ENCODE results near the gene ATP8A2.
A peak's percentile ranks its signal among the peaks of the same experiment; 100 is the strongest.

The ATP8A2 gene

DNA sequence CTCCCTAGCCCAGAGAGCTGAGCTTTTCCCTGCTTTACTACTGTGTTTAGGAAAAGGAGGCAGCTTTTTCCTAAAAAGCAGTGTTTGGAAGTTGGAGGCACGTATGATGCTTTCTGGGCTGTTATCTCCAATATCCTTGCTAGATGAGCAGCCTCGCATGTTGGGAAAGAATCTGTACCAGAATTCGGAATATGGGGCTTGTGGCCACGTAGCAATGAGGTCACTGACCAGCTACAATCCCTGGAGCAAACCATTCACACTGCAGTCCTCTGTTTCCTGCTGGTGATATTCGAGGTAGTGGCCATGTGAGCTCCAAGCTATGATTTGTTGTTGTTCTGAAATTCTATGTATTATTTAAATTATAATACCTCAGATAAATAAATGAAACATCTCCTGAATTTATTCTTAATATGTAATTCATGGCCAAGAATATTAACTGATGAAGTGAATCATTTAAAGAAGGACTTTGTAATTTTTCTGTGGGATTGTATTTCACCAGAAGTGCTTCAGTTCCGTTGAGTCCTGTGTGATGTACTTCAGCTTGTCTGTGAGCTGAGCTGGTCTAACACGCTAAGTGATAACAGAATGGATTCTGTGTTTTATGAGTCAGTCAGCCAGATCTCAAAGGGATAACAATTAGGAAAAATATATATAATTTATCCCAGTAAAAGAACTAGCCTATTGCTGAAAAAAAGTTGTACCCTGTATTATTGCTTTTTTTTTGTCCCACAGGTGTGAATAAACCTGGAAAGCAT is 360.5 kb downstream of the ATP8A2 start:
- H3K27ac ChIP-seq: no peak overlapping the region
- no peak for TF ChIP-seq EZH2 (IDR thresholded peaks at IDR 0.05)
- TF ChIP-seq POLR2AphosphoS5 (IDR thresholded peaks at IDR 0.05; ENCODE audit: borderline replicate concordance, low read depth, low read length): no peak
- no peak for TF ChIP-seq FOXP2 (optimal IDR thresholded peaks at IDR 0.05; ENCODE audit: control extremely low read depth, extremely low read length, insufficient read depth)
- no peak for DNase-seq (ENCODE audit: low read depth, low spot score)

DNA sequence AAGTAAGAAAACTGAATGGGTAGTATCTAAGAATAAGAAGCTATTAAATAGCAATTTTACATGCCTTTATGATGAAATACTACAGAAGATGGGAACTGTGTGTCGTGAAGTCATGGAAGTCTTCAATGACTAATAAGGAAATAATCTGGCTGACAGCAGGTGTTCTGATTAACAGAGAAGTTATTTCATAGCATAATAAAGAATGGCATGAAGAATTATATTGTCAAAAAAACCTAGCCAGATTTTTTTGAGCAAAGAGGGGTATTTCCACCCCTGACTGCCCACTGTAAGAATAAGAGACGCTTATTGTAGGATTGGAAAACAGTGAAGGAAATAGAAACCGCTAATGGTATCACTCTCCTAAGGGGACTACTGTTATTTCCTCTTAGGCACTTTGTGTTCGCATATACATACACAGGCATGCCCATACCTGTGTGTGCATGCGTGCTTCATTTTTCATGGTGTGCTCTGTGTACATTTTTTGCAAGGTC is 361.3 kb downstream of the ATP8A2 start:
- H3K27ac ChIP-seq: no peak overlapping the region
- no peak for DNase-seq (ENCODE audit: low read depth, low spot score)
- no peak for TF ChIP-seq POLR2AphosphoS5 (IDR thresholded peaks at IDR 0.05; ENCODE audit: borderline replicate concordance, low read depth, low read length)
- TF ChIP-seq FOXP2 (optimal IDR thresholded peaks at IDR 0.05; ENCODE audit: control extremely low read depth, extremely low read length, insufficient read depth): no peak
- no peak for TF ChIP-seq EZH2 (IDR thresholded peaks at IDR 0.05)
- H3K9me3 ChIP-seq (ENCODE audit: low read depth, low read length): no peaks in the 10 kb centered on the region
- H3K9ac ChIP-seq (ENCODE audit: insufficient read length): no peak overlapping the region
- H3K4me3 ChIP-seq: no peak overlapping the region
- H3K36me3 ChIP-seq (ENCODE audit: insufficient read depth, low read length): no peaks in the 10 kb centered on the region

More for the DNA sequence above, 360.5 kb downstream of the ATP8A2 start:
- H3K9me3 ChIP-seq (ENCODE audit: low read depth, low read length): no peaks in the 10 kb centered on the region
- H3K9ac ChIP-seq (ENCODE audit: insufficient read length): no peak overlapping the region
- no peak overlapping the region for H3K4me3 ChIP-seq
- no peaks in the 10 kb centered on the region for H3K36me3 ChIP-seq (ENCODE audit: insufficient read depth, low read length)

DNA sequence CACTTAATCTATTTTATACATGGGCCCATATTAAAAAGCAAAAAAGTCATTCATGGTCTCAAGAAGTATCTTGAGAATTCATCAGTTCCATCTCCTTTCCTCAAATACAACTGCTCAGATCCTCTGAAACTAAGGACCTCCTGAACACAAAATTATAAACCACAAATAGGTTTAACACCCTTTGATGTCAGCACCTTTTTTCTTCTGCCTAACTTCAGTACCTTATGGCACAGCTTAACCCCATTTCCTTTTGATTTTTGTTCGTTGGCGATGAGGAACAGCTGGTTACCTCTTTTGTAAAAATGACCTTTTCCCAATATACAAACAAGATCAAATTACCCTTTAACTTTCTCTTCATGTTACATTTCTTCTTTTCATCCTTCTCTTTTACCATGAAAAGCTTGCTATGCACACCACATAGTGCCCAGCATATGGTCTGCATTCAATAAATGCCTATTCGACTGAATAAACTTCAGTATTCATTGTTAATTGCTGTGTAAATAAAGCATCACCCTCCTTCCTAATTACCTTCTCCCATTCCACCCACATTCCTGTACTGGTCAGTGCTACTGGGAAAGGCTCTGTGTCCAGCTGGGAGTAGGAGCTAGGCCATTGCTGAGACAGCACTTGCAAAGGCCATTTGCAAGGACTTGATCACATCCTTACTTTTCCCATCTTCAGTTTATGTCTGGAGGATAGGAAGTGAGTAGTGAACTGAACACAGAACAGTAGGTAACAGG is 362.1 kb downstream of the ATP8A2 start:
- H3K27ac ChIP-seq: no peak overlapping the region
- no peaks in the 10 kb centered on the region for H3K9me3 ChIP-seq (ENCODE audit: low read depth, low read length)
- no peaks in the 10 kb centered on the region for H3K36me3 ChIP-seq (ENCODE audit: insufficient read depth, low read length)
- TF ChIP-seq POLR2AphosphoS5 (IDR thresholded peaks at IDR 0.05; ENCODE audit: borderline replicate concordance, low read depth, low read length): no peak
- no peak for TF ChIP-seq EZH2 (IDR thresholded peaks at IDR 0.05)
- no peak for TF ChIP-seq FOXP2 (optimal IDR thresholded peaks at IDR 0.05; ENCODE audit: control extremely low read depth, extremely low read length, insufficient read depth)
- no peak for DNase-seq (ENCODE audit: low read depth, low spot score)
- H3K9ac ChIP-seq (ENCODE audit: insufficient read length): no peak overlapping the region
- no peak overlapping the region for H3K4me3 ChIP-seq

DNA sequence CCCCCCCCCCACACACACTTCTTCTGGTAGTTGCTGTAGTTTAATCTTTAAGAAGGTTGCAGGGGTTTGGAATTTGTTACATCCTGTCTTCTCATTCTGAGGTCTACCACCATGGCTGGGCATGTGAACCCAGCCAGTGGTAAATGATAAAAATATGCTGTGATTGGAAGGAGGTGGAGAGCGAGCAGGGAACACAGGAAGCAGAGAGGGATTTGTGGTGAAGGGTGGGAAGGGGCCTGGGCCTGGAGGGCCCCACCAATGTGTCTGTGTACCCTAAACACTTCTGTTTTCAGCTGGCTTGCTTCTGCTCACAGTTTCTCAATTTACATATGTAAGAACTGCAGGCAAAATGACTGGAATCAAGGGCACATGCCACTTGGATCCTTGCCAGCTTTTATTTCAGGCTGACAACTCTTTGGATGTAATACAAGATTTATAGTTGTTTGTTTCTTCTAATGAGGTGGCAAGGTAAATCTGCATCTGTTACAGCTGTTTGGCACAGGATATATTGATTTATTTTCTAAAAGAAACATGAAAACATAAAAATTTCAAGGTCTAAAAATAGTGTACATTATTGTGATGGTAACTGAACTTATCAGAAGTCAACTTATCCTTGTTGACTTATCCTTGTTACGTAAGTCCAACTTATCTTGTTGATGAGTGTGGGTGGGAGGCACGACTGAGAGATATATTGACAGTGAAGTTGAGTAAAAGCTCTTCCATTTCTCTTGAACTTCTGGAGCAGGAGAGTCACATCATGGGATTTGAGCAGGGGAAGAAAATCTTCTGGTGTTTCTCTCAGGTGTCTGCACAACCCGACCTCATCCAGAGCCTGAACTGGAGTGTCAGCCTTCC is 366.8 kb downstream of the ATP8A2 start:
- no peaks in the 10 kb centered on the region for H3K9me3 ChIP-seq (ENCODE audit: low read depth, low read length)
- peak; percentile 65 for DNase-seq (ENCODE audit: low read depth, low spot score)
- H3K9ac ChIP-seq (ENCODE audit: insufficient read length): no peak overlapping the region
- TF ChIP-seq POLR2AphosphoS5 (IDR thresholded peaks at IDR 0.05; ENCODE audit: borderline replicate concordance, low read depth, low read length) (no peak), FOXP2 (optimal IDR thresholded peaks at IDR 0.05; ENCODE audit: control extremely low read depth, extremely low read length, insufficient read depth) (peak; percentile 88)
- no peaks in the 10 kb centered on the region for H3K36me3 ChIP-seq (ENCODE audit: insufficient read depth, low read length)
- H3K27ac ChIP-seq: peak overlapping the region; percentile 72
- H3K4me3 ChIP-seq: peak overlapping the region; percentile 62

DNA sequence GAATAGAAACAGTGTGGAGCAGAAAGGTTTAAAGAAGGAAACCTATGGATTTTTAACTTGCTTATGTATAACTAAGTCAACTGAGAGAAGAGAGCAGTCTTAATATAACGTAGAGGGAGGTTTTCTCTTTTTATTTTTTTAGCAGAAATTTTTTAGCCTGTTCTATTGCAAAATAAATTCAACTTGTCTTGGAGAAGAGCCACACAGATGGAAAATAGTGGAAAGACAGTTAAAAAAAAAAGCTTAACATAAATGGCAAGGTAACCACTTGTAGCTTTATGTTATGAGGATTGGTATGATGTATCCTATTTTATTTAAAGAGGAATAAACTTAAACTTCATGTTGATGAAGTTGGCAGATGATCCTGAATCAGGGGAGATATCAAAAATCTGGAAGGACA is 367.6 kb downstream of the ATP8A2 start:
- TF ChIP-seq FOXP2 (optimal IDR thresholded peaks at IDR 0.05; ENCODE audit: control extremely low read depth, extremely low read length, insufficient read depth): no peak
- no peak for TF ChIP-seq EZH2 (IDR thresholded peaks at IDR 0.05)
- TF ChIP-seq POLR2AphosphoS5 (IDR thresholded peaks at IDR 0.05; ENCODE audit: borderline replicate concordance, low read depth, low read length): no peak
- Histone ChIP-seq H3K36me3 (ENCODE audit: insufficient read depth, low read length) (no peaks in the 10 kb centered on the region), H3K27ac (peak overlapping the region; percentile 72; the same call in 1 of the 2 replicates), H3K4me3 (no peak overlapping the region), H3K9ac (ENCODE audit: insufficient read length) (no peak overlapping the region), H3K9me3 (ENCODE audit: low read depth, low read length) (no peaks in the 10 kb centered on the region)
- no peak for DNase-seq (ENCODE audit: low read depth, low spot score)

DNA sequence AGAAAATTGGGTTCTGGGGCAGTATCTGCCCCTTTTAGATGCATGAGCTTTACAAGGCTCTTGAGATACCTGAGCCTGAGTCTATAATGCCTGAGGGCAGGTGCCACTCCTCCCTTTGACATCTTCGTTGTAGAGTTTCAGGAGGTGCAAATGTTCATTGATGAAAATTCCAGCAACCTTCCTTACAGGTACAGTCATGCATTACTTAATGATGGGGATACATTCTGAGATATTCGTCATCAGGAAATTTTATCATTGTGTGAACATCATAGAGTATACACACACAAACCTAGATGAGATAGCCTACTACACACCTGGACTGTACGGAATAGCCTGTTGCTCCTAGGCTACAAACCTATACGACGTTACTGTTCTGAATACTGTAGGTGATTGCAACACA is 370.0 kb downstream of the ATP8A2 start:
- Histone ChIP-seq H3K9me3 (ENCODE audit: low read depth, low read length) (no peaks in the 10 kb centered on the region), H3K4me3 (no peak overlapping the region), H3K36me3 (ENCODE audit: insufficient read depth, low read length) (no peaks in the 10 kb centered on the region), H3K27ac (no peak overlapping the region), H3K9ac (ENCODE audit: insufficient read length) (no peak overlapping the region)
- TF ChIP-seq FOXP2 (optimal IDR thresholded peaks at IDR 0.05; ENCODE audit: control extremely low read depth, extremely low read length, insufficient read depth): no peak
- no peak for TF ChIP-seq EZH2 (IDR thresholded peaks at IDR 0.05)
- TF ChIP-seq POLR2AphosphoS5 (IDR thresholded peaks at IDR 0.05; ENCODE audit: borderline replicate concordance, low read depth, low read length): no peak
- DNase-seq (ENCODE audit: low read depth, low spot score): no peak

DNA sequence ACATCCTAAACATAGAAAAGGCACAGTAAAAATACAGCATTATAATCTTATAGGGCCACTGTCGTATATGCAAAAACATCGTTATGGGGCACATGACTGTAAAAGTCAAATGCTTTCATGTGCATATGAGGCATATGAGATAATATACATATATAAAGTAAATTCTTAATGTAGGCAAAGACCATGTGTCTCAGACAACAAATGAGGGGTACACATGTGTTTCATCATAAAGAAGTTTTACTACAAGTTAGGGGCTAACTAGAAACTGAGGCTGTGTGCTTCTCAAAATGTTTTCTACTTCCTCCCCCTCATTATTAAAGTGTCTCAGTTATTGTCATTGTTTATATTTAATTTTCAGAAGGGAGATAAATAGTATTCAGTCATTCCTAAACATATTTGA is 370.4 kb downstream of the ATP8A2 start:
- Histone ChIP-seq H3K9me3 (ENCODE audit: low read depth, low read length) (no peaks in the 10 kb centered on the region), H3K27ac (no peak overlapping the region), H3K4me3 (no peak overlapping the region), H3K36me3 (ENCODE audit: insufficient read depth, low read length) (no peaks in the 10 kb centered on the region), H3K9ac (ENCODE audit: insufficient read length) (no peak overlapping the region)
- DNase-seq (ENCODE audit: low read depth, low spot score): no peak
- TF ChIP-seq EZH2 (IDR thresholded peaks at IDR 0.05): no peak
- no peak for TF ChIP-seq POLR2AphosphoS5 (IDR thresholded peaks at IDR 0.05; ENCODE audit: borderline replicate concordance, low read depth, low read length)
- no peak for TF ChIP-seq FOXP2 (optimal IDR thresholded peaks at IDR 0.05; ENCODE audit: control extremely low read depth, extremely low read length, insufficient read depth)
